ENCODE data around the gene XRCC2.
"Not testable (repeated sequence)": the region's sequence is repeated elsewhere in the genome, so short reads cannot be mapped to it uniquely, and the experiment has no call there.

Gene XRCC2

GRCh38 chr7:152675759-152676636 lies at the start of gene XRCC2:
XRCC2 (minus strand) TSS chr7:152676141; CDS start chr7:152676079, 62 bp downstream.
- DNase-seq = peak; percentile 95 to 98 (median 98)

- DNase-seq = no peak
Measured at GRCh38 chr7:152723364-152723763, 47.4 kb upstream of the XRCC2 start.

GRCh38 chr7:152712412-152713042 lies 36.6 kb upstream of the XRCC2 start:
- not testable (repeated sequence) for DNase-seq

GRCh38 chr7:152711444-152711944 lies 35.6 kb upstream of the XRCC2 start:
- DNase-seq = no peak

GRCh38 chr7:152710153-152710442 lies 34.2 kb upstream of the XRCC2 start:
- DNase-seq = no peak

- DNase-seq = peak; percentile 53 to 71 (median 70)
Measured at GRCh38 chr7:152709287-152710152, 33.6 kb upstream of the XRCC2 start.

- DNase-seq = no peak
Measured at GRCh38 chr7:152704796-152705384, 28.9 kb upstream of the XRCC2 start.

GRCh38 chr7:152699079-152699478 lies 23.1 kb upstream of the XRCC2 start:
- no peak for DNase-seq

GRCh38 chr7:152697268-152697974 lies 21.5 kb upstream of the XRCC2 start:
- not testable (repeated sequence) for DNase-seq

- DNase-seq = not testable (repeated sequence)
Measured at GRCh38 chr7:152692196-152692595, 16.3 kb upstream of the XRCC2 start.

GRCh38 chr7:152683297-152683696 lies 7.4 kb upstream of the XRCC2 start:
- DNase-seq = no peak

- DNase-seq = peak; percentile 18 to 49 (median 37)
Measured at GRCh38 chr7:152677808-152678670, 2.1 kb upstream of the XRCC2 start.

- no peak for DNase-seq
Measured at GRCh38 chr7:152674860-152675758, 832 bp downstream of the XRCC2 start.

GRCh38 chr7:152673897-152674296 lies 2.0 kb downstream of the XRCC2 start:
- no peak for DNase-seq

GRCh38 chr7:152672626-152673025 lies 3.3 kb downstream of the XRCC2 start:
- DNase-seq = no peak

GRCh38 chr7:152669758-152670157 lies 6.2 kb downstream of the XRCC2 start:
- DNase-seq = no peak

GRCh38 chr7:152668975-152669374 lies 7.0 kb downstream of the XRCC2 start:
- no peak for DNase-seq

GRCh38 chr7:152667958-152668357 lies 8.0 kb downstream of the XRCC2 start:
- peak; percentile 21 to 38 (median 38) for DNase-seq

GRCh38 chr7:152666078-152666477 lies 9.9 kb downstream of the XRCC2 start:
- no peak for DNase-seq

GRCh38 chr7:152664636-152665035 lies 11.3 kb downstream of the XRCC2 start:
- DNase-seq = no peak
